ENCODE data around the gene FOXO6. TPM values are rescaled to one million over a fixed set of nuclear protein-coding genes. Genes with fewer than 3 reads are reported as not detected.

The FOXO6 gene
- total RNA-seq, 4 donors from 2014 or later: 0.44 to 4.4 (median 1.7) TPM

GRCh38 chr1:41380195-41380594, 19.0 kb downstream of the FOXO6 start:
- DNase-seq (ENCODE audit: low spot score in 2 of 2): no peak
- H3K4me1 ChIP-seq: peaks cover 0 to 39% (median 10%) of the 10 kb centered on the region in 4 donors
- H3K27ac ChIP-seq: peak overlapping the region in 3 of 4 donors; percentile 89 to 97 (median 94)
- H3K9me3 ChIP-seq: no peaks in the 10 kb centered on the region
- H3K27me3 ChIP-seq: peaks cover 5 to 9% of the 10 kb centered on the region in 2 donors
- H3K4me3 ChIP-seq: no peak overlapping the region
- no peak for TF ChIP-seq CTCF (IDR thresholded peaks at IDR 0.05)
- TF ChIP-seq POLR2A (IDR thresholded peaks at IDR 0.05): no peak
- no peak for TF ChIP-seq EP300 (IDR thresholded peaks at IDR 0.05)
- H3K36me3 ChIP-seq: peaks cover 0 to 26% (median 0%) of the 10 kb centered on the region in 3 donors
- WGBS, 2 donors: 65 to 79% methylated on average over 2 of the region's 2 CpGs

- WGBS, 2 donors: 3 to 5% methylated on average over 25 to 27 of the region's 29 CpGs
- Histone ChIP-seq H3K27me3 (peaks cover 5 to 9% of the 10 kb centered on the region in 2 donors), H3K27ac (peak overlapping the region; percentile 89 to 97 (median 94)), H3K4me1 (peaks cover 0 to 39% (median 10%) of the 10 kb centered on the region in 4 donors), H3K4me3 (peak overlapping the region; percentile 54 to 73 (median 62)), H3K36me3 (peaks cover 0 to 26% (median 0%) of the 10 kb centered on the region in 3 donors), H3K9me3 (no peaks in the 10 kb centered on the region)
- TF ChIP-seq EP300 (IDR thresholded peaks at IDR 0.05): peak in 1 of 2 donors; percentile 50
- TF ChIP-seq CTCF (IDR thresholded peaks at IDR 0.05): no peak
- TF ChIP-seq POLR2A (IDR thresholded peaks at IDR 0.05): no peak
- peak in 1 of 2 donors; percentile 33 for DNase-seq (ENCODE audit: low spot score in 2 of 2)
Measured at GRCh38 chr1:41380979-41381691, 19.9 kb downstream of the FOXO6 start.

- Histone ChIP-seq H3K36me3 (peaks cover 0 to 24% (median 0%) of the 10 kb centered on the region in 3 donors), H3K4me1 (peaks cover 0 to 39% (median 10%) of the 10 kb centered on the region in 4 donors), H3K9me3 (no peaks in the 10 kb centered on the region), H3K27ac (peak overlapping the region; percentile 89 to 98 (median 95)), H3K4me3 (peak overlapping the region; percentile 55 to 73 (median 64)), H3K27me3 (peaks cover 5 to 9% of the 10 kb centered on the region in 2 donors)
- DNase-seq (ENCODE audit: low spot score in 2 of 2): peak in 1 of 2 donors; percentile 19
- TF ChIP-seq POLR2A (IDR thresholded peaks at IDR 0.05) (peak in 1 of 2 donors; percentile 34), CTCF (IDR thresholded peaks at IDR 0.05) (peak in 2 of 5 experiments; percentile 5 to 25), EP300 (IDR thresholded peaks at IDR 0.05) (no peak)
- WGBS, 2 donors: 0 to 5% methylated on average over 6 to 26 of the region's 112 CpGs
Measured at GRCh38 chr1:41381692-41382479, 20.7 kb downstream of the FOXO6 start.

DNA sequence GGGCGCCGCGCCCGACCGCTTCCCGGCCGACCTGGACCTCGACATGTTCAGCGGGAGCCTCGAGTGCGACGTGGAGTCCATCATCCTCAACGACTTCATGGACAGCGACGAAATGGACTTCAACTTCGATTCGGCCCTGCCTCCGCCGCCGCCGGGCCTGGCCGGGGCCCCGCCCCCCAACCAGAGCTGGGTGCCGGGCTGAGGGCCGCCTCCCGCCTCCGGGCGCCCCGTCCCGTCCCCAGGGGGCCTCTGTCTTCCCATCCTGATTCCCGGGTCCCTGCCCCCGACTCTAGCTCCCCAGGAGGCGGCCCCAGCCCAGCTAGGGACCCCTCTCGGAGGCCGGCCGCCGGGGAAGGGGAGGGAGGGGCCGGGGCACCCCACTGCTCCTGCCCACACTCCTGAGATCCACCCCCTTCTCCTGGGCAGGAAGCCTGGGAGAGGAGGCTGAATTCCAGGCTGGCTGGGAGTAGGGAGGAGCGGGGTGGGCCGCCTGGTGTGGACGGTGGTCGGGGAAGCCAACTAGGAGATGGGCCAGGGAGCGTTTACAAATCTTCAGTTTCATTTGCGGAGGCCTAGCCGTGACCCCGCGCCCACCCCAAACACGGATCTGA, 21.4 kb downstream of the FOXO6 start:
- Histone ChIP-seq H3K4me1 (peaks cover 0 to 43% (median 10%) of the 10 kb centered on the region in 4 donors), H3K9me3 (no peaks in the 10 kb centered on the region), H3K36me3 (peaks cover 0 to 17% (median 0%) of the 10 kb centered on the region in 3 donors), H3K27me3 (peaks cover 5 to 9% of the 10 kb centered on the region in 2 donors), H3K4me3 (peak overlapping the region; percentile 55 to 73 (median 64)), H3K27ac (peak overlapping the region; percentile 87 to 98 (median 95))
- TF ChIP-seq POLR2A (IDR thresholded peaks at IDR 0.05) (peak in 1 of 2 donors; percentile 23), EP300 (IDR thresholded peaks at IDR 0.05) (no peak), CTCF (IDR thresholded peaks at IDR 0.05) (no peak)
- 2 to 4% methylated on average over 14 to 34 of the region's 48 CpGs for WGBS, 2 donors
- peak; percentile 45 to 51 for DNase-seq (ENCODE audit: low spot score in 2 of 2)

Data from tibial nerve (tissue), 4 donors.